ENCODE measurements around the gene GJB1.

GRCh38 chrX:71235482-71235881, 12.5 kb downstream of the GJB1 start:
- TF ChIP-seq CTCF (IDR thresholded peaks at IDR 0.05; ENCODE audit: low read length), result no peak
- no peak for TF ChIP-seq EZH2 (IDR thresholded peaks at IDR 0.05; ENCODE audit: borderline replicate concordance, low read length)
